ENCODE measurements around the gene AK8.

DNA sequence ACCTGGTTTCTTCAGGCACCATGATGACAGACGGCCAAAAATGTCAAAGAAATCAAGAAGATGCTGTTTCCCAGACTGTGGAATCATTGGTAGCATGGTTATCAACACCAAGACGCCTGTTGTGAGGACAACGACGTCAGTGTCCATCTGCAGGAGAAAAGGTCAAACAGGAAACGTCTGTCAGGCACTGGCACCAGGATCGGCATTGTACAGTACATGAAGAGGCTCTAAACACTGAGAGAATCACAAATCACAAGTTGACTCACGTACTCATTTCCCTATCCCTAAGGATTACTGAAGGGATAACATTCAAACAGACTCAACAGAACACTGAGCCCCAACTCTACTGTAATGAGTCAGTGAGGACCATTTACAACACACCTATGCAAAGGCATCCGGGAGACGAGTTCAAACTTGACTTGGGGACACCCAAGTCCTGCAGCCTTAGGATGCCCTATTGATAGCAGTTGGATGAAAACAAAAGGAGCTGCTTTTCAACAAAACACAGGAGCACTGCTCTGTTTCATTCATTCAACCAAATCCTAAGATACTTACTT is 45.3 kb upstream of the AK8 start:
- TF ChIP-seq, protein P1, sequence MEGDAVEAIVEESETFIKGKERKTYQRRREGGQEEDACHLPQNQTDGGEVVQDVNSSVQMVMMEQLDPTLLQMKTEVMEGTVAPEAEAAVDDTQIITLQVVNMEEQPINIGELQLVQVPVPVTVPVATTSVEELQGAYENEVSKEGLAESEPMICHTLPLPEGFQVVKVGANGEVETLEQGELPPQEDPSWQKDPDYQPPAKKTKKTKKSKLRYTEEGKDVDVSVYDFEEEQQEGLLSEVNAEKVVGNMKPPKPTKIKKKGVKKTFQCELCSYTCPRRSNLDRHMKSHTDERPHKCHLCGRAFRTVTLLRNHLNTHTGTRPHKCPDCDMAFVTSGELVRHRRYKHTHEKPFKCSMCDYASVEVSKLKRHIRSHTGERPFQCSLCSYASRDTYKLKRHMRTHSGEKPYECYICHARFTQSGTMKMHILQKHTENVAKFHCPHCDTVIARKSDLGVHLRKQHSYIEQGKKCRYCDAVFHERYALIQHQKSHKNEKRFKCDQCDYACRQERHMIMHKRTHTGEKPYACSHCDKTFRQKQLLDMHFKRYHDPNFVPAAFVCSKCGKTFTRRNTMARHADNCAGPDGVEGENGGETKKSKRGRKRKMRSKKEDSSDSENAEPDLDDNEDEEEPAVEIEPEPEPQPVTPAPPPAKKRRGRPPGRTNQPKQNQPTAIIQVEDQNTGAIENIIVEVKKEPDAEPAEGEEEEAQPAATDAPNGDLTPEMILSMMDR (IDR thresholded peaks at IDR 0.05; ENCODE audit: poor library complexity) = no peak
- TF ChIP-seq EZH2 (IDR thresholded peaks at IDR 0.05; ENCODE audit: borderline replicate concordance) (no peak), EZH2phosphoT487 (IDR thresholded peaks at IDR 0.05; ENCODE audit: low read depth, severe bottlenecking, unreplicated experiment) (no peak)
